H9 (cell line): Measurements from ENCODE around the gene TEDDM1. TPM values are rescaled to one million over a fixed set of nuclear protein-coding genes. Genes with fewer than 3 reads are reported as not detected.

Experiments used
- DNase-seq: peaks from one replicate; pipeline ENCODE4 v3.0.0-alpha.2; 2017
- H2AFZ ChIP-seq: one replicate; pipeline ENCODE4 v1.6.1; 2013; ENCODE audit warnings: mild to moderate bottlenecking, low read length, control low read depth, moderate library complexity
- H2AK5ac ChIP-seq: 2 replicates; pipeline ENCODE4 v1.6.1; 2013; ENCODE audit warnings: low read length, control low read depth, mixed read lengths; ENCODE audit not compliant: insufficient read length
- H2BK120ac ChIP-seq: one replicate; pipeline ENCODE4 v1.6.1; 2013; ENCODE audit warnings: low read depth, mild to moderate bottlenecking, low read length, control low read depth, inconsistent platforms; ENCODE audit not compliant: poor library complexity, severe bottlenecking
- H2BK12ac ChIP-seq: 2 replicates; pipeline ENCODE4 v1.6.1; 2013; ENCODE audit warnings: low read length, control low read depth, mixed read lengths, low read depth; ENCODE audit not compliant: insufficient read length
- H2BK15ac ChIP-seq: 2 replicates; pipeline ENCODE4 v1.6.1; 2013; ENCODE audit warnings: low read depth, low read length, control low read depth
- H2BK20ac ChIP-seq: one replicate; pipeline ENCODE4 v1.6.1; 2013; ENCODE audit warnings: low read depth, mild to moderate bottlenecking, low read length, control low read depth, inconsistent platforms; ENCODE audit not compliant: poor library complexity, severe bottlenecking
- H2BK5ac ChIP-seq: 2 replicates; pipeline ENCODE4 v1.6.1; 2013; ENCODE audit warnings: low read length, control low read depth, mixed read lengths; ENCODE audit not compliant: insufficient read length
- H3K14ac ChIP-seq: 2 replicates; pipeline ENCODE4 v1.6.1; 2013; ENCODE audit warnings: low read length, control low read depth; ENCODE audit not compliant: insufficient read depth
- H3K18ac ChIP-seq: 2 replicates; pipeline ENCODE4 v1.6.1; 2013; ENCODE audit warnings: low read depth, mild to moderate bottlenecking, mixed read lengths, low read length, control low read depth; ENCODE audit not compliant: insufficient read length
- H3K23ac ChIP-seq: 2 replicates; pipeline ENCODE4 v1.6.1; 2013; ENCODE audit warnings: low read length, control low read depth, mixed read lengths, low read depth; ENCODE audit not compliant: insufficient read length
- H3K23me2 ChIP-seq: 2 replicates; pipeline ENCODE4 v1.6.1; 2013; ENCODE audit warnings: low read depth, mild to moderate bottlenecking, mixed read lengths, low read length, control low read depth; ENCODE audit not compliant: insufficient read length, poor library complexity, severe bottlenecking
- H3K27ac ChIP-seq: 2 replicates; pipeline ENCODE4 v1.5.1; 2013; ENCODE audit warnings: low read length, control low read depth, mixed read lengths, low read depth; ENCODE audit not compliant: insufficient read length
- H3K27me3 ChIP-seq: 2 replicates; pipeline ENCODE4 v1.6.1; 2013; ENCODE audit warnings: low read length, control low read depth, inconsistent platforms; ENCODE audit not compliant: insufficient read depth
- H3K4ac ChIP-seq: 2 replicates; pipeline ENCODE4 v1.6.1; 2013; ENCODE audit warnings: low read depth, mild to moderate bottlenecking, control low read depth, inconsistent platforms, low read length, moderate library complexity
- H3K4me1 ChIP-seq: 2 replicates; pipeline ENCODE4 v1.6.1; 2013; ENCODE audit warnings: low read length, control low read depth, inconsistent platforms; ENCODE audit not compliant: insufficient read depth
- H3K4me2 ChIP-seq: 2 replicates; pipeline ENCODE4 v1.6.1; 2013; ENCODE audit warnings: low read length, control low read depth, mixed read lengths; ENCODE audit not compliant: insufficient read length, insufficient read depth
- H3K56ac ChIP-seq: 2 replicates; pipeline ENCODE4 v1.6.1; 2013; ENCODE audit warnings: low read depth, mild to moderate bottlenecking, mixed read lengths, low read length, control low read depth; ENCODE audit not compliant: insufficient read length
- H3K79me1 ChIP-seq: 2 replicates; pipeline ENCODE4 v1.6.1; 2013; ENCODE audit warnings: low read depth, mild to moderate bottlenecking, moderate library complexity, low read length, control low read depth, inconsistent platforms; ENCODE audit not compliant: insufficient read depth, poor library complexity, severe bottlenecking
- H3K79me2 ChIP-seq: 2 replicates; pipeline ENCODE4 v1.6.1; 2013; ENCODE audit warnings: low read length, control low read depth, inconsistent platforms; ENCODE audit not compliant: insufficient read depth
- H3K9ac ChIP-seq: 2 replicates; pipeline ENCODE4 v1.6.1; 2013; ENCODE audit warnings: low read length, control low read depth, mixed read lengths; ENCODE audit not compliant: insufficient read length; ENCODE audit errors: extremely low read depth
- H3K9me3 ChIP-seq: one replicate; pipeline ENCODE4 v1.6.1; 2013; ENCODE audit warnings: low read depth, low read length, inconsistent platforms; ENCODE audit not compliant: control insufficient read depth
- H3T11ph ChIP-seq: one replicate; pipeline ENCODE4 v1.6.1; 2013; ENCODE audit warnings: mild to moderate bottlenecking, low read length, control low read depth, inconsistent platforms
- H4K20me1 ChIP-seq: one replicate; pipeline ENCODE4 v1.6.1; 2013; ENCODE audit not compliant: control insufficient read depth, insufficient read length, insufficient read depth
- H4K5ac ChIP-seq: 2 replicates; pipeline ENCODE4 v1.6.1; 2013; ENCODE audit warnings: low read depth, mild to moderate bottlenecking, mixed read lengths, low read length, control low read depth; ENCODE audit not compliant: insufficient read length
- H4K8ac ChIP-seq: replicated peaks from 2 replicates; pipeline ENCODE4 v1.6.1; 2013; ENCODE audit warnings: low read length, control low read depth, mixed read lengths, low read depth; ENCODE audit not compliant: insufficient read length
- H4K91ac ChIP-seq: 2 replicates; pipeline ENCODE4 v1.6.1; 2013; ENCODE audit warnings: low read depth, mild to moderate bottlenecking, moderate library complexity, mixed read lengths, low read length, control low read depth; ENCODE audit not compliant: insufficient read length
- H3K27ac Mint-ChIP-seq, 3 experiments: 2 replicates in 2 of 3; 3 replicates in 1 of 3; pipeline ENCODE4 v1.8.0; 2020 to 2021; ENCODE audit warnings: mixed read lengths in 3 of 3, mild to moderate bottlenecking in 1 of 3, moderate library complexity in 1 of 3
- H3K27me3 Mint-ChIP-seq: 2 replicates; pipeline ENCODE4 v1.8.0; 2021; ENCODE audit warnings: low read depth, mild to moderate bottlenecking, moderate library complexity, mixed read lengths
- H3K36me3 Mint-ChIP-seq, 3 experiments: 2 replicates in 2 of 3; 3 replicates in 1 of 3; pipeline ENCODE4 v1.8.0; 2020 to 2021; ENCODE audit warnings: low read depth in 3 of 3, mixed read lengths in 3 of 3; ENCODE audit not compliant: insufficient read depth in 1 of 3
- H3K4me1 Mint-ChIP-seq, 2 experiments: 2 replicates each; pipeline ENCODE4 v1.8.0; 2020; ENCODE audit warnings: mixed read lengths in 2 of 2
- H3K4me3 Mint-ChIP-seq, 2 experiments: 2 replicates in 1 of 2; 3 replicates in 1 of 2; pipeline ENCODE4 v1.8.0; 2020 to 2021; ENCODE audit warnings: mild to moderate bottlenecking in 2 of 2, mixed read lengths in 2 of 2, moderate library complexity in 1 of 2
- H3K9me3 Mint-ChIP-seq, 2 experiments: 2 replicates in 1 of 2; 3 replicates in 1 of 2; pipeline ENCODE4 v1.8.0; 2020; ENCODE audit warnings: mild to moderate bottlenecking in 2 of 2, mixed read lengths in 2 of 2, moderate library complexity in 1 of 2
- CTCF ChIP-seq: fragments of 200-600 bp; sonication (generic); conservative IDR thresholded peaks from 3 replicates; pipeline ENCODE4 v1.8.0; 2021; ENCODE audit warnings: antibody characterized with exemption, mild to moderate bottlenecking
- WGBS: extraction: QIAGEN DNeasy Blood & Tissue Kit; methylation state at CpG from one replicate; pipeline ENCODE4 v1.1.7; 2013; ENCODE audit warnings: missing lambda C conversion rate, low lambda C conversion rate, mixed read lengths; ENCODE audit not compliant: insufficient read length; ENCODE audit errors: extremely low coverage; 5-methylcytosine and 5-hydroxymethylcytosine counted together
- total RNA-seq: library from RNA; stranded (reverse); gene quantifications from 2 replicates; pipeline ENCODE4 v1.2.1, GENCODE V29; 2021

TEDDM1 gene
- total RNA-seq, 1 experiment from 2014 or later: not detected

- Histone ChIP-seq H3T11ph (no peak overlapping the region), H2BK5ac (no peak overlapping the region), H3K56ac (no peak overlapping the region), H3K79me1 (peaks cover 5% of the 10 kb centered on the region), H3K18ac (peak overlapping the region; percentile 64), H2BK15ac (no peak overlapping the region), H3K9ac (peak overlapping the region; percentile 48), H4K91ac (no peak overlapping the region), H3K4me1 (peaks cover 5% of the 10 kb centered on the region), H3K23ac (no peak overlapping the region), H4K8ac (no peak overlapping the region), H2BK20ac (no peak overlapping the region), H3K4me2 (peak overlapping the region; percentile 53), H2BK120ac (peak overlapping the region; percentile 42), H3K9me3 (no peaks in the 10 kb centered on the region), H4K5ac (no peak overlapping the region), H3K27me3 (no peaks in the 10 kb centered on the region), H2AFZ (no peak overlapping the region), H3K4ac (no peak overlapping the region), H3K79me2 (peaks cover 31% of the 10 kb centered on the region; the same call in 1 of the 2 replicates), H3K27ac (no peak overlapping the region), H3K14ac (peak overlapping the region; percentile 76; the same call in 1 of the 2 replicates), H3K23me2 (peaks cover 12% of the 10 kb centered on the region), H4K20me1 (no peaks in the 10 kb centered on the region), H2AK5ac (no peak overlapping the region), H2BK12ac (no peak overlapping the region)
- H3K9me3 Mint-ChIP-seq: peaks cover 9 to 11% of the 10 kb centered on the region in 2 experiments; a peak in 4 of 5 replicates
- H3K4me3 Mint-ChIP-seq: peak overlapping the region; percentile 77 to 98
- no peak for TF ChIP-seq CTCF
- no peak for DNase-seq
- no CpG with 5 or more reads among the region's 47 CpGs for WGBS
- H3K36me3 Mint-ChIP-seq: peaks cover 35 to 38% (median 36%) of the 10 kb centered on the region in 3 experiments
- peaks cover 2% of the 10 kb centered on the region for H3K27me3 Mint-ChIP-seq
- H3K27ac Mint-ChIP-seq: peak overlapping the region; percentile 77 to 89 (median 82); a peak in 5 of 7 replicates
- H3K4me1 Mint-ChIP-seq: peaks cover 35 to 55% of the 10 kb centered on the region in 2 experiments
These were observed 8.1 kb downstream of the TEDDM1 start for GRCh38 chr1:182392050-182393028.
